GM18909 (cell line): ENCODE measurements around the gene RALGAPA2.

Experiments
- ATAC-seq: cut with Tn5 transposase; IDR thresholded peaks from one replicate; pipeline ENCODE4 v1.9.1; 2021; ENCODE audit warnings: mild to moderate bottlenecking; ENCODE audit not compliant: unreplicated experiment, poor library complexity

The RALGAPA2 gene

GRCh38 chr20:20593447-20594170 lies 118.8 kb downstream of the RALGAPA2 start:
- peak; percentile 65 for ATAC-seq

- ATAC-seq = no peak
These were observed 127.3 kb downstream of the RALGAPA2 start for GRCh38 chr20:20585146-20585545.

GRCh38 chr20:20582734-20583133 lies 129.7 kb downstream of the RALGAPA2 start:
- no peak for ATAC-seq

- ATAC-seq = no peak
These were observed 132.3 kb downstream of the RALGAPA2 start for GRCh38 chr20:20580139-20580538.

GRCh38 chr20:20578838-20579237 lies 133.6 kb downstream of the RALGAPA2 start:
- ATAC-seq = no peak

GRCh38 chr20:20573797-20574196 lies 138.6 kb downstream of the RALGAPA2 start:
- no peak for ATAC-seq

GRCh38 chr20:20571068-20571780 lies 141.2 kb downstream of the RALGAPA2 start:
- no peak for ATAC-seq

GRCh38 chr20:20568604-20569205 lies 143.7 kb downstream of the RALGAPA2 start:
- ATAC-seq = peak; percentile 46

- ATAC-seq = no peak
These were observed 144.7 kb downstream of the RALGAPA2 start for GRCh38 chr20:20567712-20568111.

GRCh38 chr20:20566516-20566915 lies 145.9 kb downstream of the RALGAPA2 start:
- no peak for ATAC-seq

GRCh38 chr20:20564279-20564678 lies 148.2 kb downstream of the RALGAPA2 start:
- no peak for ATAC-seq

GRCh38 chr20:20562507-20562906 lies 149.9 kb downstream of the RALGAPA2 start:
- ATAC-seq = peak; percentile 43

GRCh38 chr20:20561841-20562240 lies 150.6 kb downstream of the RALGAPA2 start:
- ATAC-seq = peak; percentile 70

GRCh38 chr20:20561172-20561571 lies 151.3 kb downstream of the RALGAPA2 start:
- ATAC-seq = no peak

- no peak for ATAC-seq
These were observed 155.0 kb downstream of the RALGAPA2 start for GRCh38 chr20:20557406-20557805.

GRCh38 chr20:20555838-20556237 lies 156.6 kb downstream of the RALGAPA2 start:
- no peak for ATAC-seq

- ATAC-seq = no peak
These were observed 157.5 kb downstream of the RALGAPA2 start for GRCh38 chr20:20554951-20555350.

- ATAC-seq = no peak
These were observed 158.9 kb downstream of the RALGAPA2 start for GRCh38 chr20:20553541-20553940.

GRCh38 chr20:20552076-20552475 lies 160.4 kb downstream of the RALGAPA2 start:
- ATAC-seq = no peak

GRCh38 chr20:20551409-20551808 lies 161.0 kb downstream of the RALGAPA2 start:
- no peak for ATAC-seq

GRCh38 chr20:20549704-20550103 lies 162.7 kb downstream of the RALGAPA2 start:
- no peak for ATAC-seq
